Measurements from ENCODE around the gene GALNT15.

- TF ChIP-seq, protein P1, sequence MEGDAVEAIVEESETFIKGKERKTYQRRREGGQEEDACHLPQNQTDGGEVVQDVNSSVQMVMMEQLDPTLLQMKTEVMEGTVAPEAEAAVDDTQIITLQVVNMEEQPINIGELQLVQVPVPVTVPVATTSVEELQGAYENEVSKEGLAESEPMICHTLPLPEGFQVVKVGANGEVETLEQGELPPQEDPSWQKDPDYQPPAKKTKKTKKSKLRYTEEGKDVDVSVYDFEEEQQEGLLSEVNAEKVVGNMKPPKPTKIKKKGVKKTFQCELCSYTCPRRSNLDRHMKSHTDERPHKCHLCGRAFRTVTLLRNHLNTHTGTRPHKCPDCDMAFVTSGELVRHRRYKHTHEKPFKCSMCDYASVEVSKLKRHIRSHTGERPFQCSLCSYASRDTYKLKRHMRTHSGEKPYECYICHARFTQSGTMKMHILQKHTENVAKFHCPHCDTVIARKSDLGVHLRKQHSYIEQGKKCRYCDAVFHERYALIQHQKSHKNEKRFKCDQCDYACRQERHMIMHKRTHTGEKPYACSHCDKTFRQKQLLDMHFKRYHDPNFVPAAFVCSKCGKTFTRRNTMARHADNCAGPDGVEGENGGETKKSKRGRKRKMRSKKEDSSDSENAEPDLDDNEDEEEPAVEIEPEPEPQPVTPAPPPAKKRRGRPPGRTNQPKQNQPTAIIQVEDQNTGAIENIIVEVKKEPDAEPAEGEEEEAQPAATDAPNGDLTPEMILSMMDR (IDR thresholded peaks at IDR 0.05), result no peak
- TF ChIP-seq POLR2A (IDR thresholded peaks at IDR 0.05), result no peak
- no peak for TF ChIP-seq POLR2AphosphoS5 (IDR thresholded peaks at IDR 0.05)
Measured at GRCh38 chr3:16143861-16144447, 30.5 kb upstream of the GALNT15 start.
